OCI-LY1 (cell line): Measurements from ENCODE around the gene MRPS14.

ENCODE experiments used
- H2AFZ ChIP-seq: fragments of 200-600 bp; sonication (generic), shearing (Covaris generic); 2 replicates; pipeline ENCODE4 v1.6.0; 2014; ENCODE audit warnings: antibody characterized with exemption, mild to moderate bottlenecking, low read length
- H3F3A ChIP-seq: fragments of 200-600 bp; sonication (generic), shearing (Covaris generic); 2 replicates; pipeline ENCODE4 v1.6.0; 2014; ENCODE audit warnings: mild to moderate bottlenecking, antibody characterized with exemption, low read length, moderate library complexity; ENCODE audit not compliant: insufficient read depth
- H3K27ac ChIP-seq: fragments of 200-600 bp; sonication (generic); 2 replicates; pipeline ENCODE4 v1.5.1; 2014; ENCODE audit warnings: low read length, mixed run types, mild to moderate bottlenecking, low read depth; ENCODE audit not compliant: poor library complexity, severe bottlenecking
- H3K27me3 ChIP-seq: fragments of 200-600 bp; sonication (generic); 2 replicates; pipeline ENCODE4 v1.6.0; 2014; ENCODE audit warnings: antibody characterized with exemption, mild to moderate bottlenecking, low read length, moderate library complexity; ENCODE audit not compliant: insufficient read depth
- H3K36me3 ChIP-seq: fragments of 200-600 bp; sonication (generic); 2 replicates; pipeline ENCODE4 v1.6.1; 2014; ENCODE audit warnings: mild to moderate bottlenecking, antibody characterized with exemption, low read length, moderate library complexity, mixed read lengths; ENCODE audit not compliant: insufficient read depth
- H3K4me1 ChIP-seq: fragments of 200-600 bp; sonication (generic); 2 replicates; pipeline ENCODE4 v1.5.1; 2014; ENCODE audit warnings: mild to moderate bottlenecking, low read length, moderate library complexity; ENCODE audit not compliant: insufficient read depth, severe bottlenecking
- H3K4me2 ChIP-seq: fragments of 200-600 bp; sonication (generic), shearing (Covaris generic); 2 replicates; pipeline ENCODE4 v1.6.1; 2014; ENCODE audit warnings: low read length
- H3K4me3 ChIP-seq: fragments of 200-600 bp; sonication (generic); 2 replicates; pipeline ENCODE4 v1.5.1; 2014; ENCODE audit warnings: low read length, low read depth, mild to moderate bottlenecking, mixed read lengths; ENCODE audit not compliant: poor library complexity, severe bottlenecking
- H3K79me2 ChIP-seq: fragments of 200-600 bp; shearing (Covaris generic); 2 replicates; pipeline ENCODE4 v1.6.1; 2016; ENCODE audit warnings: mixed run types, low read length, mixed read lengths; ENCODE audit not compliant: insufficient read depth
- H3K9ac ChIP-seq: fragments of 200-600 bp; sonication (generic), shearing (Covaris generic); 2 replicates; pipeline ENCODE4 v1.6.1; 2014; ENCODE audit warnings: mild to moderate bottlenecking, low read length, mixed read lengths
- H3K9me2 ChIP-seq: fragments of 200-600 bp; sonication (generic), shearing (Covaris generic); 2 replicates; pipeline ENCODE4 v1.6.1; 2014; ENCODE audit warnings: low read depth, mild to moderate bottlenecking, low read length, mixed read lengths
- H3K9me3 ChIP-seq: fragments of 200-600 bp; shearing (Covaris generic); 2 replicates; pipeline ENCODE4 v1.6.1; 2014; ENCODE audit warnings: low read length, mixed read lengths
- H4K20me1 ChIP-seq: fragments of 200-600 bp; sonication (generic), shearing (Covaris generic); 2 replicates; pipeline ENCODE4 v1.6.0; 2016; ENCODE audit warnings: mild to moderate bottlenecking, low read length; ENCODE audit not compliant: insufficient read depth
- EZH2 ChIP-seq: fragments of 200-600 bp; sonication (generic), shearing (Covaris generic); IDR thresholded peaks from 2 replicates; pipeline ENCODE4 v1.8.0; 2017; ENCODE audit warnings: borderline replicate concordance, mixed run types, mild to moderate bottlenecking, antibody characterized with exemption, low read length, moderate library complexity, mixed read lengths
- TF ChIP-seq, protein P1 (sequence below): fragments of 200-600 bp; sonication (generic), shearing (Covaris generic); IDR thresholded peaks from 2 replicates; pipeline ENCODE4 v1.5.1; 2017; ENCODE audit warnings: mild to moderate bottlenecking, antibody characterized with exemption, low read length, moderate library complexity, mixed read lengths

MRPS14 gene

DNA sequence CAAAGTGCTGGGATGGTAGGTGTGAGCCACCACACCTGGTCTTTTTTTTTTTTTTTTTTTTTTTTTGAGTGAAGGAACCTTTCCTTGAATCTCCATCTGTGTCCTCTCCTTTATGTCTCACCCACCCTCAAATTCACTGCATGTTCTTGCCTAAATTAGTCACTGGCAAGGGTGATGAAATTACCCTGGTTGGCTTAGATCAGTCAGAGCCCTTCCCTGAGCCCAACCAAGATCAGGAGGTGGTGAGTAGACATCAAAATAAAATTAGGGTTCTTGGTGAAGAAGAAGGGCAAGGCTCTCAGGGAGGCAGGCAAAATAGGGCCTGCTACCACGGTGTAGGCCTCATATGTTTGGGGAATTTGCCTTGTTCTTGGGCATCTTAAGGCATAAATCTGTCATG is 39.1 kb upstream of the MRPS14 start:
- H3K4me3 ChIP-seq = no peak overlapping the region
- H3K79me2 ChIP-seq = no peaks in the 10 kb centered on the region
- H2AFZ ChIP-seq = no peak overlapping the region
- H3K9me2 ChIP-seq = no peaks in the 10 kb centered on the region
- no peak overlapping the region for H3K9ac ChIP-seq
- no peaks in the 10 kb centered on the region for H3K36me3 ChIP-seq
- H4K20me1 ChIP-seq = no peaks in the 10 kb centered on the region
- H3K4me1 ChIP-seq = no peaks in the 10 kb centered on the region
- H3K27me3 ChIP-seq = no peaks in the 10 kb centered on the region
- H3K4me2 ChIP-seq = no peak overlapping the region
- no peak overlapping the region for H3K27ac ChIP-seq
- H3F3A ChIP-seq = no peaks in the 10 kb centered on the region
- no peak for TF ChIP-seq EZH2
- TF ChIP-seq, protein P1, sequence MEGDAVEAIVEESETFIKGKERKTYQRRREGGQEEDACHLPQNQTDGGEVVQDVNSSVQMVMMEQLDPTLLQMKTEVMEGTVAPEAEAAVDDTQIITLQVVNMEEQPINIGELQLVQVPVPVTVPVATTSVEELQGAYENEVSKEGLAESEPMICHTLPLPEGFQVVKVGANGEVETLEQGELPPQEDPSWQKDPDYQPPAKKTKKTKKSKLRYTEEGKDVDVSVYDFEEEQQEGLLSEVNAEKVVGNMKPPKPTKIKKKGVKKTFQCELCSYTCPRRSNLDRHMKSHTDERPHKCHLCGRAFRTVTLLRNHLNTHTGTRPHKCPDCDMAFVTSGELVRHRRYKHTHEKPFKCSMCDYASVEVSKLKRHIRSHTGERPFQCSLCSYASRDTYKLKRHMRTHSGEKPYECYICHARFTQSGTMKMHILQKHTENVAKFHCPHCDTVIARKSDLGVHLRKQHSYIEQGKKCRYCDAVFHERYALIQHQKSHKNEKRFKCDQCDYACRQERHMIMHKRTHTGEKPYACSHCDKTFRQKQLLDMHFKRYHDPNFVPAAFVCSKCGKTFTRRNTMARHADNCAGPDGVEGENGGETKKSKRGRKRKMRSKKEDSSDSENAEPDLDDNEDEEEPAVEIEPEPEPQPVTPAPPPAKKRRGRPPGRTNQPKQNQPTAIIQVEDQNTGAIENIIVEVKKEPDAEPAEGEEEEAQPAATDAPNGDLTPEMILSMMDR = no peak
- H3K9me3 ChIP-seq = no peaks in the 10 kb centered on the region

DNA sequence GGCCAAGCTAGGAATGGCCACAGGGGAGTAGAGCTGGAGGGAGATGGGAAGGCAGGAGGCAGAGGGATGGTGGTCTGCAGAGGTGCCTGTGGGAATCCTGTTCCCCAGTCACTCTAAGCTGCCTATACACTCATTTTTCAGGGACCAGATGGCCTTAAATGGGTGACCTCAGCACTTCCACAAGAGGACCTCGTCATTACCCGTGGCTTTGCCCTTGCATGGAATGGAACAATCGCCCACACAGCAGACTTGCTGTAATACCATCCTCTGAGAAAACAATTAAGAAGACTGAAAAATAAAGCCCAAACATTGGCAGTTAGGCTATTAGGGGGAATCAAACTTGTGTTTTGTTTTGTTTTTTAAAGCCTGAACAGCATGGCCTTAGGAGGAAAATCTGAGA is 31.5 kb upstream of the MRPS14 start:
- Histone ChIP-seq H4K20me1 (no peaks in the 10 kb centered on the region), H3K9me3 (no peaks in the 10 kb centered on the region), H2AFZ (no peak overlapping the region), H3K4me2 (no peak overlapping the region), H3F3A (no peaks in the 10 kb centered on the region), H3K36me3 (no peaks in the 10 kb centered on the region), H3K9ac (no peak overlapping the region), H3K4me3 (no peak overlapping the region), H3K79me2 (no peaks in the 10 kb centered on the region), H3K27ac (no peak overlapping the region), H3K4me1 (no peaks in the 10 kb centered on the region), H3K9me2 (no peaks in the 10 kb centered on the region), H3K27me3 (no peaks in the 10 kb centered on the region)
- TF ChIP-seq, protein P1 = no peak
- TF ChIP-seq EZH2 = no peak

DNA sequence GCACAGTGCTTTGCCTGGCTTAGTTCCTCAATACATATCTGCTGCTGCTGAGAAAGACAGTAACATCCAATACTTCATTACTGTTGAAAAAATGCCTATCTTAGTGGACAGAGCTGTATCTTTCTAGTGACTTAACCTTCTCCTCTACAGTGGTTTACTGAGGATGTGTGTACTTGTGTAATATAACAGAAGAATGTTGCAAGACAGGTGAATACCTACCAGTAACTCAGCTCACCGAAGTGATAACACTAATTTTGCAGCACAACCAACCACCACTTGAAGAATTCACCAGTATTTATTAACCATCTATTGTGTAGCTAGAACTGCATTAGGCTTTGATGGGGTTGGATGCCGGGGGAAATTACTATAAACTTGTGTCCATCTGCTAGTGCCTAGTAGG is 27.8 kb upstream of the MRPS14 start:
- H3K36me3 ChIP-seq = no peaks in the 10 kb centered on the region
- H3K9me3 ChIP-seq = no peaks in the 10 kb centered on the region
- H2AFZ ChIP-seq = no peak overlapping the region
- H3K4me3 ChIP-seq = no peak overlapping the region
- no peaks in the 10 kb centered on the region for H3K9me2 ChIP-seq
- no peaks in the 10 kb centered on the region for H3K27me3 ChIP-seq
- H3K4me1 ChIP-seq = no peaks in the 10 kb centered on the region
- no peaks in the 10 kb centered on the region for H3K79me2 ChIP-seq
- H3K9ac ChIP-seq = no peak overlapping the region
- H3K4me2 ChIP-seq = no peak overlapping the region
- no peak overlapping the region for H3K27ac ChIP-seq
- TF ChIP-seq EZH2 = no peak
- TF ChIP-seq, protein P1 = no peak
- H4K20me1 ChIP-seq = no peaks in the 10 kb centered on the region
- H3F3A ChIP-seq = no peaks in the 10 kb centered on the region
